A673 (cell line): ENCODE data around the gene PSMG1.

ENCODE experiments used
- CTCF ChIP-seq: fragments of 300-800, 200-600 bp; sonication (generic); conservative IDR thresholded peaks from 2 replicates; pipeline ENCODE4 v1.5.1; 2017; ENCODE audit warnings: low read depth, mild to moderate bottlenecking, antibody characterized with exemption, low read length, moderate library complexity, mixed read lengths
- EZH2 ChIP-seq: fragments of 200-600 bp; sonication (generic); IDR thresholded peaks from 2 replicates; pipeline ENCODE4 v1.6.1; 2017; ENCODE audit warnings: borderline replicate concordance, low read depth, mild to moderate bottlenecking, mixed read lengths, antibody characterized with exemption, low read length; ENCODE audit not compliant: poor library complexity, severe bottlenecking

GRCh38 chr21:39152271-39152670, 31.0 kb downstream of the PSMG1 start:
- TF ChIP-seq CTCF, result no peak
- TF ChIP-seq EZH2, result no peak
